HEK293 (cell line): ENCODE data around the gene PPP1CC.
"Not testable (repeated sequence)": the region's sequence is repeated elsewhere in the genome, so short reads cannot be mapped to it uniquely, and the experiment has no call there.

Experiments used
- REPIN1 ChIP-seq: fragments of 450-650 bp; formaldehyde crosslinking; IDR thresholded peaks from 2 replicates; pipeline ENCODE4 v1.5.1; 2017; ENCODE audit warnings: missing biosample characterization, missing genetic modification characterization, low read depth
- TCF7L2 ChIP-seq: IDR thresholded peaks from 2 replicates; pipeline ENCODE4 v1.6.1; 2011; ENCODE audit warnings: low read depth, mild to moderate bottlenecking, inconsistent platforms, low read length, moderate library complexity, borderline replicate concordance
- ZFP37 ChIP-seq: fragments of 450-650 bp; formaldehyde crosslinking; IDR thresholded peaks from 2 replicates; pipeline ENCODE4 v1.5.1; 2016; ENCODE audit warnings: missing biosample characterization, missing genetic modification characterization
- ZNF10 ChIP-seq: fragments of 450-650 bp; formaldehyde crosslinking; IDR thresholded peaks from 2 replicates; pipeline ENCODE4 v1.5.1; 2017; ENCODE audit warnings: missing biosample characterization, missing genetic modification characterization
- ZNF112 ChIP-seq: fragments of 450-650 bp; formaldehyde crosslinking; IDR thresholded peaks from 2 replicates; pipeline ENCODE4 v1.5.0; 2017; ENCODE audit warnings: missing biosample characterization, missing genetic modification characterization
- ZNF211 ChIP-seq: fragments of 450-650 bp; formaldehyde crosslinking; IDR thresholded peaks from 2 replicates; pipeline ENCODE4 v1.5.1; 2016; ENCODE audit warnings: low read depth, missing biosample characterization, missing genetic modification characterization
- TF ChIP-seq, protein P1 (sequence below): fragments of 450-650 bp; formaldehyde crosslinking; IDR thresholded peaks from 2 replicates; pipeline ENCODE4 v1.5.1; 2016; ENCODE audit warnings: missing biosample characterization, missing genetic modification characterization

DNA sequence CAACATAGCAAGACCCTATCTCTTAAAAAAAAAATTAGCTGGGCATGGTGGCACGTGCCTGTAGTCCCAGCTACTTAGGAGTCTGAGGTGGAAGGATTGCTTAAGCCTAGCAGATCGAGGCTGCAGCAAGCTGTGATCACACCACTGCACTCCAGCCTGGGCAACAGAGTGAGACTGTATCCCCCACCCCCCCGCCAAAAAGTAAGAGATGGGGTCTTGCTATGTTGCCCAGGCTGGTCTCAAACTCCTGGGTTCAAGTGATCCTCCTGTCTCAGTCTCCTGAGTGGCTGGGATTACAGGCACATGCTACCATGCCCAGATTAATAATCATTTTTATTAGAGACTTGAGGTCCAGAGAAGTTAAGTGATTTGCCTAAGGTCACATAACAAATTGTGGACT is 22.9 kb upstream of the PPP1CC start:
- TF ChIP-seq, protein P1, sequence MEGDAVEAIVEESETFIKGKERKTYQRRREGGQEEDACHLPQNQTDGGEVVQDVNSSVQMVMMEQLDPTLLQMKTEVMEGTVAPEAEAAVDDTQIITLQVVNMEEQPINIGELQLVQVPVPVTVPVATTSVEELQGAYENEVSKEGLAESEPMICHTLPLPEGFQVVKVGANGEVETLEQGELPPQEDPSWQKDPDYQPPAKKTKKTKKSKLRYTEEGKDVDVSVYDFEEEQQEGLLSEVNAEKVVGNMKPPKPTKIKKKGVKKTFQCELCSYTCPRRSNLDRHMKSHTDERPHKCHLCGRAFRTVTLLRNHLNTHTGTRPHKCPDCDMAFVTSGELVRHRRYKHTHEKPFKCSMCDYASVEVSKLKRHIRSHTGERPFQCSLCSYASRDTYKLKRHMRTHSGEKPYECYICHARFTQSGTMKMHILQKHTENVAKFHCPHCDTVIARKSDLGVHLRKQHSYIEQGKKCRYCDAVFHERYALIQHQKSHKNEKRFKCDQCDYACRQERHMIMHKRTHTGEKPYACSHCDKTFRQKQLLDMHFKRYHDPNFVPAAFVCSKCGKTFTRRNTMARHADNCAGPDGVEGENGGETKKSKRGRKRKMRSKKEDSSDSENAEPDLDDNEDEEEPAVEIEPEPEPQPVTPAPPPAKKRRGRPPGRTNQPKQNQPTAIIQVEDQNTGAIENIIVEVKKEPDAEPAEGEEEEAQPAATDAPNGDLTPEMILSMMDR, result not testable (repeated sequence)
- TF ChIP-seq REPIN1 (tag by site-specific recombination); ZFP37 (tag by site-specific recombination); TCF7L2; ZNF211 (tag by site-specific recombination); ZNF112 (tag by site-specific recombination); ZNF10: not testable (repeated sequence)
